Peyer's patch (tissue), 4 donors: ENCODE data around the gene NXT1.

Experiments used
- POLR2A ChIP-seq, 2 donors: fragments of 450-650 bp; IDR thresholded peaks; one replicate each; pipeline ENCODE4 v1.5.1; 2017; ENCODE audit warnings: antibody characterized with exemption in 2 of 2, mild to moderate bottlenecking in 2 of 2, moderate library complexity in 2 of 2
- TF ChIP-seq, protein P1 (sequence below), 6 experiments: fragments of 450-650 bp in 4 of 6; fragments of 200-600 bp in 2 of 6; sonication (generic) in 1 of 6; IDR thresholded peaks; one replicate each; pipeline ENCODE4 v1.5.1; 2017 to 2019; ENCODE audit warnings: antibody characterized with exemption in 6 of 6, mild to moderate bottlenecking in 3 of 6, moderate library complexity in 1 of 6

DNA sequence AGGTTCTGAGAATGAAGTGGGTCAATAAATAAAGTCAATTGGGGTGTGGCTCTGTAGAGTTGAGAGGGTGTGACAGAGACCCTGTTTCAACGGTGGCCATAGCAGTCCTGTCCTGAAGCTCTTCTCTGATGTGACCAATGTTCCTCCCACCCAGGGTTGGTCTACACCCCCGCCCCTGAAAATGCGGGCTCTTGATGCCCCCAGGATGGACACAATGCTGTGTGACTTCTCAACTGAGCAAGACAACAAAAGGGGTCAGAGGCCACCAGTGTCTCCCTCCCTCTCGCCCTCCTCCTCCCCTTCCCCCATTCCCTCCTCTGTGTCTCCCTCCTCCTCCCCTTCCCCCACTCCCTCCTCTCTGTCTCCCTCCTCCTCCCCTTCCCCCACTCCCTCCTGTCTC lies 41.7 kb upstream of the NXT1 start:
- TF ChIP-seq, protein P1, sequence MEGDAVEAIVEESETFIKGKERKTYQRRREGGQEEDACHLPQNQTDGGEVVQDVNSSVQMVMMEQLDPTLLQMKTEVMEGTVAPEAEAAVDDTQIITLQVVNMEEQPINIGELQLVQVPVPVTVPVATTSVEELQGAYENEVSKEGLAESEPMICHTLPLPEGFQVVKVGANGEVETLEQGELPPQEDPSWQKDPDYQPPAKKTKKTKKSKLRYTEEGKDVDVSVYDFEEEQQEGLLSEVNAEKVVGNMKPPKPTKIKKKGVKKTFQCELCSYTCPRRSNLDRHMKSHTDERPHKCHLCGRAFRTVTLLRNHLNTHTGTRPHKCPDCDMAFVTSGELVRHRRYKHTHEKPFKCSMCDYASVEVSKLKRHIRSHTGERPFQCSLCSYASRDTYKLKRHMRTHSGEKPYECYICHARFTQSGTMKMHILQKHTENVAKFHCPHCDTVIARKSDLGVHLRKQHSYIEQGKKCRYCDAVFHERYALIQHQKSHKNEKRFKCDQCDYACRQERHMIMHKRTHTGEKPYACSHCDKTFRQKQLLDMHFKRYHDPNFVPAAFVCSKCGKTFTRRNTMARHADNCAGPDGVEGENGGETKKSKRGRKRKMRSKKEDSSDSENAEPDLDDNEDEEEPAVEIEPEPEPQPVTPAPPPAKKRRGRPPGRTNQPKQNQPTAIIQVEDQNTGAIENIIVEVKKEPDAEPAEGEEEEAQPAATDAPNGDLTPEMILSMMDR (IDR thresholded peaks at IDR 0.05) = no peak
- TF ChIP-seq POLR2A (IDR thresholded peaks at IDR 0.05) = no peak
